ENCODE data around the gene IYD.

The IYD gene

GRCh38 chr6:150418827-150419594 is 50.2 kb downstream of the IYD start:
- FAIRE-seq (peak; percentile 53), DNase-seq (ENCODE audit: insufficient read length) (peak; percentile 36)
- TF ChIP-seq POLR2A (IDR thresholded peaks at IDR 0.05; ENCODE audit: low read depth, low read length) (no peak), POLR2AphosphoS5 (IDR thresholded peaks at IDR 0.05; ENCODE audit: low read depth, low read length) (no peak), TAF1 (IDR thresholded peaks at IDR 0.05; ENCODE audit: borderline replicate concordance, low read depth, low read length) (no peak)

DNA sequence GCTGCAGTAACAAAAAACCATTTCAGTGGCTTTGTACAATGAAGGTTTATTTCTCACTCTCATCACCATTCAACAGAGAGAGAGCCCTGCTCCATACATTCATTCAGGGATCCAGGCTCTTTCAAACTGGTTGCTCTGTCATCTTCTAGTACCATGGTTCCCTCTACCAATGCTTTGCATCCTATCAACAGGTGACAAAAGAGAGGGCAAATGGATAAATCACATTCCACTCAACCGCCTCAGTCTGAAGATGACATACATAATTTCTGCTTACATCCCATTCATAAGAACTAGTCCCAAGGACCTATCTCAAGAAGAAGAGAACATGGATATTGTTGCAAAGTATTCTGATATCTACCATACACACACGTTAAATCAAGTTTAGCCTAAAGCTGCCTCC is 51.6 kb downstream of the IYD start:
- DNase-seq (ENCODE audit: insufficient read length), result no peak
- FAIRE-seq, result no peak
- no peak for TF ChIP-seq POLR2A (IDR thresholded peaks at IDR 0.05; ENCODE audit: low read depth, low read length)
- TF ChIP-seq POLR2AphosphoS5 (IDR thresholded peaks at IDR 0.05; ENCODE audit: low read depth, low read length), result no peak
- no peak for TF ChIP-seq TAF1 (IDR thresholded peaks at IDR 0.05; ENCODE audit: borderline replicate concordance, low read depth, low read length)

DNA sequence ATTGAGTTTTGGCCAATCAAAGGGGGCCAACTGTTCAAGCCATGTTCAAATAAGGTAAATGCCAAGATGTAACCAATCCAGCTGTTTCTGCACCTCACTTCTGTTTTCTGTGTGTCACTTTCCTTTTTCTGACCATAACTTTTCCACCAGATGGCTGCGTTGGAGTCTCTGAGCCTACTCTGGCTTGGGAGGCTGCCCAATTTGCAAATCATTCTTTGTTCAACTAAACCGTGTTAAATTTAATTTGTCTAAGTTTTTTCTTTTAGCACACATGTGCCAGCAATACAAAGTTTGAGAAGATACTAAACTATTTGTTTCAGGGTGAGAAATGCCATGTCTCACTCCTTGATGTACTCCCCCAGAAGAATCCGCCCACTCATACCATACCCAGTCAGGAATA is 52.1 kb downstream of the IYD start:
- no peak for TF ChIP-seq POLR2AphosphoS5 (IDR thresholded peaks at IDR 0.05; ENCODE audit: low read depth, low read length)
- no peak for TF ChIP-seq TAF1 (IDR thresholded peaks at IDR 0.05; ENCODE audit: borderline replicate concordance, low read depth, low read length)
- TF ChIP-seq POLR2A (IDR thresholded peaks at IDR 0.05; ENCODE audit: low read depth, low read length), result no peak
- FAIRE-seq (no peak), DNase-seq (ENCODE audit: insufficient read length) (no peak)

DNA sequence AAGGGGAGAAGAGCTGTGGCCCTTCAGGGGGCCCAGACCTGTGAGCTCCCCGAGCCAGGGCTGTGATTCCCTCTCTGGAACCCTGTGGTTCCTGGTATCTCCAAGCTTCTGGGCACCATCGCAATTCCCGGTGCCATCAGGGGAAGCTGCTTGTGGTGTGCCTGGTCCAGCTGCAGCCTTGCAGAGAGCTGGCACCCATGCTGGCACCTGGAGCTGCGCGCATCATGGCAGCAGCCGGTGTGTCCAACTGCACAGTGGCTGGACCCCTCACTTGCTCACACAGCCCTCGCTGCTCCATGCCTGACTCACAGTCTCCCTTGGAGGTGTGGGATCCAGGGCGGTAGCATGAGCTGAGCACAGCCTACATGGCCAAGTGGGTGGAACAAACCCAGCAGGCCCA is 56.7 kb downstream of the IYD start:
- DNase-seq (ENCODE audit: insufficient read length) (no peak), FAIRE-seq (no peak)
- TF ChIP-seq POLR2AphosphoS5 (IDR thresholded peaks at IDR 0.05; ENCODE audit: low read depth, low read length) (no peak), POLR2A (IDR thresholded peaks at IDR 0.05; ENCODE audit: low read depth, low read length) (no peak), TAF1 (IDR thresholded peaks at IDR 0.05; ENCODE audit: borderline replicate concordance, low read depth, low read length) (no peak)

DNA sequence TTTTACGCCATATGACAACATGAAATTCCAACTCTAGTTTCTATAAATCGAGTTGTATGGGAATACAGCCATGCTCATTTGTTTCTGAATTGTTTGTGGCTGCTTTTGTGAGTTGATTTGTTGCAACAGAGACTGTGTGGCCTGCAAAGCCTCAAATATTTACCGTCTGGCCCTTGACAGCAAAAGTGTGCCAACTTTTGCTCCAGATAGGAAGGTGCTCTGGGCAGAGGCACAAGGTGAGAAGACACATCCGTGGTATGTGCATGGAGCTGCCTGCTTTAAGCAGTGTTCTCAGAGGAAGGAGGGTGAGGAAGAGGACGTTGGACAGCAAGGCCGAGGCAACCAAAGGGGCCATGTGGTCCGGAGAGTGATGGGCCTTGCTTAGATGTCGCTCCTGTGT is 57.4 kb downstream of the IYD start:
- DNase-seq (ENCODE audit: insufficient read length) (no peak), FAIRE-seq (no peak)
- TF ChIP-seq POLR2A (IDR thresholded peaks at IDR 0.05; ENCODE audit: low read depth, low read length) (no peak), TAF1 (IDR thresholded peaks at IDR 0.05; ENCODE audit: borderline replicate concordance, low read depth, low read length) (no peak), POLR2AphosphoS5 (IDR thresholded peaks at IDR 0.05; ENCODE audit: low read depth, low read length) (no peak)

DNA sequence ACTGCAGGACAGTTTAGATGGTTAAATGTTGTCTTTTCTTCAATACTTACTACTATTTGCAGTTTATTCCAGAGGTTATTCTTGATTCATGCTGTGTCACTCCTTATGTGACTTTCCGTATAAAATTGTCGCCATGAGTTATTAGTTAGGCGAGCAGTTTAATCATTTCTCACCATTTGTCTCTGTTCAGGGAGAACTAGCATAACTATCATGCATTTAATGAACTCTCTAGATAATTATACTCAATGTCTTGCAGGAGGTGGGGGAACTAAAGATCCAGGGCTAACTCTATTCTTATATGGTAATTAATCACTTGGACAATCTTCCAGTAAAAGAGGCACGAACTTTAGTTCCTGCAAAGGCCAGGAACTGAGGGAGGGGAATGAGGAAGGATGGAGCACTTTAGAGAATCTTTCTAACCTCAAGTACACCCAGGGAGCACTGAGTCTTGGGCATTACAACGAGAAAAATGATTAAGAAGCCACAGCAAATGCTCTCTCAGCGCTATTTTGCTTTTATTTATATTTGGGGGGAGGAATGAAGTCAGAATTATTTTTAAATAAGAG is 58.3 kb downstream of the IYD start:
- FAIRE-seq (no peak), DNase-seq (ENCODE audit: insufficient read length) (no peak)
- no peak for TF ChIP-seq POLR2AphosphoS5 (IDR thresholded peaks at IDR 0.05; ENCODE audit: low read depth, low read length)
- no peak for TF ChIP-seq POLR2A (IDR thresholded peaks at IDR 0.05; ENCODE audit: low read depth, low read length)
- no peak for TF ChIP-seq TAF1 (IDR thresholded peaks at IDR 0.05; ENCODE audit: borderline replicate concordance, low read depth, low read length)

GRCh38 chr6:150427843-150428242 is 59.0 kb downstream of the IYD start:
- DNase-seq (ENCODE audit: insufficient read length) (no peak), FAIRE-seq (no peak)
- no peak for TF ChIP-seq POLR2A (IDR thresholded peaks at IDR 0.05; ENCODE audit: low read depth, low read length)
- no peak for TF ChIP-seq TAF1 (IDR thresholded peaks at IDR 0.05; ENCODE audit: borderline replicate concordance, low read depth, low read length)
- no peak for TF ChIP-seq POLR2AphosphoS5 (IDR thresholded peaks at IDR 0.05; ENCODE audit: low read depth, low read length)

GRCh38 chr6:150430815-150431214 is 62.0 kb downstream of the IYD start:
- no peak for TF ChIP-seq POLR2A (IDR thresholded peaks at IDR 0.05; ENCODE audit: low read depth, low read length)
- TF ChIP-seq TAF1 (IDR thresholded peaks at IDR 0.05; ENCODE audit: borderline replicate concordance, low read depth, low read length), result no peak
- no peak for TF ChIP-seq POLR2AphosphoS5 (IDR thresholded peaks at IDR 0.05; ENCODE audit: low read depth, low read length)
- no peak for DNase-seq (ENCODE audit: insufficient read length)
- no peak for FAIRE-seq

GRCh38 chr6:150435360-150435759 is 66.5 kb downstream of the IYD start:
- TF ChIP-seq POLR2A (IDR thresholded peaks at IDR 0.05; ENCODE audit: low read depth, low read length) (no peak), POLR2AphosphoS5 (IDR thresholded peaks at IDR 0.05; ENCODE audit: low read depth, low read length) (no peak), TAF1 (IDR thresholded peaks at IDR 0.05; ENCODE audit: borderline replicate concordance, low read depth, low read length) (no peak)
- FAIRE-seq (no peak), DNase-seq (ENCODE audit: insufficient read length) (no peak)

DNA sequence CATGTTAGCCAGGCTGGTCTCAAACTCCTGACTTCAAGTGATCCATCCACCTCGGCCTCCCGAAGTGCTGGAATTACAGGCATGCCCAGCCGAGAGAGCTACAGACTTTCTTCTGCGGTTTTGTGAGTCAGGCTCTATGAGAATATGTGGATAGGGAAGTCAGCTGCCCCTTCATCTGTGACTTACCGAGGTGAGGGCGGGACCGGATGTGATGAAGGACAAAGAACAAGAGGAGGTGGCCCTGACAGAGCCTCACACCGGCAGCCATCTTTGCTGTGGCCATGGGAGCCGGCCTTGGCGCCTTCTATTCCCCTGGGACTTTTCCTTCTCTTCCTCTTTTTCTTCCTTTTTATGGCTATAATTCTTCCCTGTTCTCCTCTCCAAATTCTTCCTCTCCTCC is 67.0 kb downstream of the IYD start:
- no peak for FAIRE-seq
- no peak for TF ChIP-seq TAF1 (IDR thresholded peaks at IDR 0.05; ENCODE audit: borderline replicate concordance, low read depth, low read length)
- no peak for DNase-seq (ENCODE audit: insufficient read length)

DNA sequence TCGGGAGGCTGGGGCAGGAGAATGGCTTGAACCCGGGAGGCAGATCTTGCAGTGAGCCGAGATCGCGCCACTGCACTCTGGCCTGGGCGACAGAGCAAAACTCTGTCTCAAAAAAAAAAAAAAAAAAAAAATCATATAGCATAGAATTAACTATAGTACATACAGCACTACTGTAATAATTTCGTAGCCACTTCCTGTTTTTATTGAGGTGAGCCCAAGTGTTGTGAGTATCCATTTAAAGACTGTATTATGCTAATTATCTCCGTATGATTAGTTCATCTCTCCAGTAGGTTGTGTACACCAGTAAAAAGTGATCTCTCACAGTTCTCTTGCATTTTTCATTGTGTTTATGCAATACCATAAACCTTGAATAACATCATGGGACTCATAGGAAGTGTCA is 70.6 kb downstream of the IYD start:
- FAIRE-seq, result no peak
- DNase-seq (ENCODE audit: insufficient read length), result no peak
- TF ChIP-seq POLR2AphosphoS5 (IDR thresholded peaks at IDR 0.05; ENCODE audit: low read depth, low read length) (no peak), TAF1 (IDR thresholded peaks at IDR 0.05; ENCODE audit: borderline replicate concordance, low read depth, low read length) (no peak), POLR2A (IDR thresholded peaks at IDR 0.05; ENCODE audit: low read depth, low read length) (no peak)

GRCh38 chr6:150443621-150444020 is 74.8 kb downstream of the IYD start:
- no peak for FAIRE-seq

More at GRCh38 chr6:150443621-150444020, 74.8 kb downstream of the IYD start:
- TF ChIP-seq TAF1 (IDR thresholded peaks at IDR 0.05; ENCODE audit: borderline replicate concordance, low read depth, low read length), result no peak
- no peak for DNase-seq (ENCODE audit: insufficient read length)

Data from GM12892 (cell line).